HG02943 (cell line): ENCODE measurements around the gene CA12.

Source experiments
- ATAC-seq: cut with Tn5 transposase; IDR thresholded peaks from one replicate; pipeline ENCODE4 v1.9.1; 2021; ENCODE audit warnings: mild to moderate bottlenecking, low read depth, moderate library complexity; ENCODE audit not compliant: unreplicated experiment

Gene CA12

GRCh38 chr15:63379492-63380150, 2.0 kb downstream of the CA12 start:
- ATAC-seq: no peak

- no peak for ATAC-seq
Measured at GRCh38 chr15:63378946-63379345, 2.7 kb downstream of the CA12 start.

GRCh38 chr15:63374686-63375520, 6.7 kb downstream of the CA12 start:
- ATAC-seq: no peak

GRCh38 chr15:63373866-63374548, 7.6 kb downstream of the CA12 start:
- no peak for ATAC-seq

GRCh38 chr15:63373330-63373729, 8.3 kb downstream of the CA12 start:
- ATAC-seq: no peak

- ATAC-seq: no peak
Measured at GRCh38 chr15:63372753-63373152, 8.9 kb downstream of the CA12 start.

GRCh38 chr15:63372018-63372705, 9.5 kb downstream of the CA12 start:
- no peak for ATAC-seq

GRCh38 chr15:63371297-63371918, 10.2 kb downstream of the CA12 start:
- ATAC-seq: no peak

GRCh38 chr15:63370764-63371163, 10.9 kb downstream of the CA12 start:
- ATAC-seq: no peak

GRCh38 chr15:63369781-63370180, 11.9 kb downstream of the CA12 start:
- no peak for ATAC-seq

GRCh38 chr15:63369296-63369695, 12.3 kb downstream of the CA12 start:
- ATAC-seq: no peak

- ATAC-seq: no peak
Measured at GRCh38 chr15:63368503-63368902, 13.1 kb downstream of the CA12 start.

GRCh38 chr15:63367900-63368299, 13.7 kb downstream of the CA12 start:
- no peak for ATAC-seq

GRCh38 chr15:63367390-63367789, 14.3 kb downstream of the CA12 start:
- ATAC-seq: no peak

- no peak for ATAC-seq
Measured at GRCh38 chr15:63366451-63366850, 15.2 kb downstream of the CA12 start.

- no peak for ATAC-seq
Measured at GRCh38 chr15:63365273-63365680, 16.4 kb downstream of the CA12 start.

GRCh38 chr15:63364399-63365272, 17.0 kb downstream of the CA12 start:
- no peak for ATAC-seq

- ATAC-seq: no peak
Measured at GRCh38 chr15:63363292-63363691, 18.4 kb downstream of the CA12 start.

- no peak for ATAC-seq
Measured at GRCh38 chr15:63362885-63363284, 18.8 kb downstream of the CA12 start.
